TTC549 (cell line): ENCODE data around the gene DDX39B.
"Not testable (repeated sequence)": the region's sequence is repeated elsewhere in the genome, so short reads cannot be mapped to it uniquely, and the experiment has no call there.

ENCODE experiments used
- FAIRE-seq: peaks from 2 replicates; lab custom pipeline; 2012; peaks lifted over from hg19 to GRCh38; lab: Jason Lieb, UNC

Gene DDX39B

GRCh38 chr6:31525932-31526591 lies 15.7 kb downstream of the DDX39B start:
- no peak for FAIRE-seq

DNA sequence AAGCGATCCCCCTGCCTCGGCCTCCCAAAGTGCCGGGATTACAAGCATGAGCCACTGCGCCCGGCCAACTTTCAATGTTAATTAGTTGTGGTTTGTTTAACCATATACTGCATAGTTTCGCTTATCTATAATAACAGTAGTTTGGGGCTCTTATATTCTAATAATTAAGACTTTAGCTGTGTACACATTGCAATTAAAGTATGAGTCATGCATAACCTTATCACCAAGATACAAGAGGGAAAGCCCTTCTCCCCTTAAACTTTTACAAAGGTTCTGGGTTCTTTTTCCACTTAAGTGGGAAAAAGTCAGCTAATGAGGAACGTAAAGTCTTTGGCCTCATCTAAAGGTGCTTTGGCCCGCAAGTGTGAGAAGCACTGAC lies 16.3 kb downstream of the DDX39B start:
- no peak for FAIRE-seq

DNA sequence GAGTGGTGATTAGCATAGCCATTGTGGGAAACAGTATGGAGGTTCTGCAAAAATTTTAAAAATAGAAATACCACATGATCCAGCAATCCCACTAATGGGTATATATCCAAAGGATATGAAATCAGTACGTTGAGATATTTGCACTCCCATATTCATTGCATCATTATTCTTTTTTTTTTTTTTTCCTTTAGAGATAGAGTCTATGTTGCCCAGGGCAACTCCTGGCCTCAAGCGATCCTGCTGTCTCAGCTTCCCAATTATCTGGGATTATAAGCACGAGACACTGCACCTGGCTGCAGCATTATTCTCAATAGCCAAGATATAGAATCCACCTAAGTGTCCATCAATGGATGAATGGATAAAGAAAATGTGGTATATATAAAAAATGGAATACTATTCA lies 20.0 kb downstream of the DDX39B start:
- FAIRE-seq: no peak

DNA sequence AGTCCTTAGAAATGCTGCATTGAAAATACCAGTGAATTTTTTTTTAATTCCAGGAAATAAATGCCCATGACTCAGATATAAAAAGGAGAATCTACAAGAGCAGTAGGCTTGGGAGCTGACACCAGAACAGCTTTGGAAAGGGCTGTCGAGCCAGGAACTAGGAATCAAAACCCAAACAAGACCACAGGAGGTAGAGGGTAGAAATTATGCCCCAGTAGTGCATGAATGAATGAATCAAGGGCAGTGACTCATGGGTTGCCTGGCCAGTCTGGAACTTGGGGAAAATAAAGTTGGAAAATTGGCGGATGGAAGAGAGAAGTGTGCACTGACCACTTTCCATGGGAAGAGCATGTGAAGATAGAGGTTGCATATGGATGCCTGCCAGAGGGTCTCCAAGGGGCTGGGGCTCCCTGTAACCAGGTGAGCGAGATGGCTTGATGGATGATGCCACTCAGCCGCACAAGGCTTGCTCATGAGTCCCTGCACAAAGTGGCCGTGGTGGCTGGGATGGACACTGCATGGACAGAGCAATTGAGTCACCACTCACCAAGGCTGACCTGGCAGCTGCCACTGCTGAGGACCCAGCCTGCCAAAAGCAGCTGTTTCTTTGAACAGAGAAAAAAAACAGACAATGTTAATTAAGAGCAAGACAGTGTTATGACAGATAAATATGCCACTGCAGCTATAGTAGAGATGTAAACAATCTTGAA lies 28.2 kb downstream of the DDX39B start:
- FAIRE-seq: no peak

- FAIRE-seq: no peak
Observed at GRCh38 chr6:31510007-31510406, 31.8 kb downstream of the DDX39B start.

- not testable (repeated sequence) for FAIRE-seq
Observed at GRCh38 chr6:31509036-31509435, 32.8 kb downstream of the DDX39B start.

DNA sequence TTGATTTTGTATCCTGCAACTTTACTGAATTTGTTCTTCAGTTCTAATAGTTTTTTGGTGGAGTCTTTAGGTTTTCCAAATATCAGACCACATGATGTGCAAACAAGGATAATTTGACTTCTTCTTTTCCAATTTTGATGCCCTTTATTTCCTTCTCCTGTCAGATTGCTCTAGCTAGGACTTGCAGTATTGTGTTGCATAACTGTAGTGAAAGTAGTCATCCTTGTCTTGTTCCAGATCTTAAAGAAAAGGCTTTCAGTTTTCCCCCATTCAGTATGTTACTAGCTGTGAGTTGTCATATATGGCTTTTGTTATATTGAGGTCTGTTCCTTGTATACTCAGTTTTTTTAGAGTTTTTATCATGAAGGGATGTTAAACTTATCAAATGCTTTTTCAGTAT lies 39.2 kb downstream of the DDX39B start:
- no peak for FAIRE-seq

DNA sequence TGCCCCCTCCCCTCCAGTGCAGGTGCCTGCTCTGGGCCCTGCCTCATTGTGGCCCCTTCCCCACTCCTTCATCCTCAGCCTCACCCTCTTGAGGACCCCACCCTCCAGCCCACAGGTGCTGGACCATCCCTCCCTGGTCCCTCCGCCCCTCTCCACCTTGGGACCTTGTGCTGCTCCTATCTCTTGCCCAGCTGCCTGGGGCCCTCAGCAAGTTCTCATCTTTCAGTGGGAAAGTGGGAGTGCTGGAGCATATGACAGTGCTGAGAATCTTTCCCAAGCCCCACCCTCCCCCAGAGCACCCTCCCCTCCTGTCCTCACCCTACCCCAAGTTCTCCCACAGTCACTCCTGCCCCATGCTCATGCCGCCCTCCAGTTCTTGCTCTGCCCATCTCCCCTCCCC lies 42.2 kb downstream of the DDX39B start:
- not testable (repeated sequence) for FAIRE-seq

DNA sequence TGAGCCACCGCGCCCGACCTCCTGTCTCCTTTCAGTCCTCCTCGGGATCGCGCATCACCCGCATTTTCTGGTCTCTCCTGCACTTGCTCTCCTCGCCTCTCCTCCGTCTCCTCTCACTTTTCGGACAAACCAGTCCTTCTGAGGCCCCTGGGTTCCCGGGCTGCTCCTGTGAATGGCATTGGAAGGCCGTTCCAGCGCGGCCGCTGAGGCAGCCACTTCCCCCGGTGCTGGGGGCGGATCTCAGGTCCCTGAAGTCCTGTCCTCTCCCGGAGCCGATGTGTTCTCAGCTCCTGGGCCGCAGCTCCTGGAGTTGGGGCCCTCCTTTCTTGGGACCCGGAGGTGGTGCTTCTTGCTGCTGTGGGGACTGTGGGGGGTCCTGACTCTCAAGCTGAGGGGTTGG lies 43.1 kb downstream of the DDX39B start:
- no peak for FAIRE-seq

- FAIRE-seq: no peak
Observed at GRCh38 chr6:31497531-31498476, 44.0 kb downstream of the DDX39B start, which contains the start of gene MICB. Gene MICB (plus strand): TSS chr6:31498145. CDS start chr6:31498194, 49 bp downstream.

- not testable (repeated sequence) for FAIRE-seq
Observed at GRCh38 chr6:31496826-31497225, 45.0 kb downstream of the DDX39B start.

GRCh38 chr6:31495580-31495979 lies 46.2 kb downstream of the DDX39B start:
- no peak for FAIRE-seq

DNA sequence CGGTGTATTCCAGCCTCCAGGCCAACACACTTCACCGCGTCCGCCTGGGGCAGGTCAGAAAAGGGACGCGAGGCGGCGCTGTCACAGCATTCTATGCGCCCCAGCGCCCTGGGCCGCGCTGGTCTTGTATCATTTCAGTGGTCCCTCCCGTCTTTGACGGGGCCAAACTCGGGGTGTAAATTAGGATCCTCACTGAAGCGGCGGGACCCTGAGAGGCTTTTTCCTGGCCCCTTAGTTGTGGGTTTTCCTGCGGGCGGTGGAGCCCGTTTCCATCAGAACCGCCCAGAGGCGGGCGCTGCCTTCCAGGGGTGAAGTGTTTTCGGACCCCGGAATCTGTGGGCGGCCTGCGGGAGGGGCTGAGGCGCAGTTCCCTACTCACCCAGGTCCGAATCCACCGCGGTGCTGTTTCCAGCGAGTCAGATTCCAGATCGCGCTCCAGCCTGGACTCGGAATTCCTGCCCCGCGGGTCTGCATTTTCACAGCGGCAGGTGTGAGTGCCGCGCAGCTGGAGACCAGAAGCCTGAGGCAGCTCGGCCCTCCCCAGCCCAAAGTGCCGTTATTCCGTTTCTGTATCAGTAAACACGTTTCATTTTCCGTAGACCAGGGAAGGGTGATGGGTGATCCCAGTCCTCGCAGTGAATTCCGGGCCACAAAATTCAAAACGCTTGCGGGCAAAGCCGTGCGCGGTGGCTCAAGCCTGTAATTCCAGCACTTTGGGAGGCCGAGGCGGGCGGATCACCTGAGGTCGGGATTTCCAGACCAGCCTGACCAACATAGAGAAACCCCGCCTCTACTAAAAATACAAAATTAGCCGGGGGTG lies 47.7 kb downstream of the DDX39B start:
- no peak for FAIRE-seq

- FAIRE-seq: not testable (repeated sequence)
Observed at GRCh38 chr6:31493550-31493874, 48.3 kb downstream of the DDX39B start.

GRCh38 chr6:31490115-31490873 lies 51.5 kb downstream of the DDX39B start:
- FAIRE-seq: no peak

DNA sequence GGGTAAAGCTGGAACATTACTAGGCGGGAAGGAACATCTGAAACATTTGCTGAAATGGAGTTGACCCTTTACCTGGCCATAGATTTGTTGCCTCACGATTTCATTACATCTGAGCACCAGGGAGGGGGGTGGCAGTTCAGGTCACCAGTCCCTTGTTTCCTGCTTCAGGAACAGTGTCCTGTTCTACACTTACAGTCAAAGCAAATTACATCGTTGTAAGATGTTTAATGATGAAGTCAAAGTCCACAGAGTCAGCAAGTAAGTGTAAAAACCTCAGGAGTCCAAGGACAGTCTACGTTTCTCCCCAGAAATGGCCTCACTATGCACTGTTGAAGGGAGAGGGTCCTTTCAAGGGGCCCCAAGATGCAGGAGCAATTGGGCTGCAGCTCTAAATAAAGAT lies 52.7 kb downstream of the DDX39B start:
- FAIRE-seq: no peak

GRCh38 chr6:31487674-31488073 lies 54.1 kb downstream of the DDX39B start:
- not testable (repeated sequence) for FAIRE-seq

GRCh38 chr6:31486065-31486837 lies 55.6 kb downstream of the DDX39B start:
- peak; percentile 69 for FAIRE-seq

- no peak for FAIRE-seq
Observed at GRCh38 chr6:31485055-31485454, 56.7 kb downstream of the DDX39B start.

DNA sequence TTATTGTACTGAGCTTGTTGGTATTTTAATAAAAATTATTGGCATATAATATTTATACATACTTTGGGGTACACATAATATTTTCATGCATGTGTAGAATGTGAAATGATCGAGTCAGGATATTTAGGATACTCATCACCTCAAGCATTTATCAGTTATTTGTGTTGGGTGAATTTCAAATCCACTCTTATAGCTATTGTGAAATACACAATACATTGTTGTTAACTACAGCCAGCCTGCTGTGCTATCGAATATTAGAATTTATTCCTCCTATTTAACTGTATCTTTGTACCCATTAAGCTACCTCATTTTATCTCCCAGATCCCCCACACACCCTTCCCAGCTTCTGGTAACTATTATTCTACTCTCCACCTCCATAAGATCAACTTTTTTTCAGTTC lies 58.4 kb downstream of the DDX39B start:
- FAIRE-seq: no peak

DNA sequence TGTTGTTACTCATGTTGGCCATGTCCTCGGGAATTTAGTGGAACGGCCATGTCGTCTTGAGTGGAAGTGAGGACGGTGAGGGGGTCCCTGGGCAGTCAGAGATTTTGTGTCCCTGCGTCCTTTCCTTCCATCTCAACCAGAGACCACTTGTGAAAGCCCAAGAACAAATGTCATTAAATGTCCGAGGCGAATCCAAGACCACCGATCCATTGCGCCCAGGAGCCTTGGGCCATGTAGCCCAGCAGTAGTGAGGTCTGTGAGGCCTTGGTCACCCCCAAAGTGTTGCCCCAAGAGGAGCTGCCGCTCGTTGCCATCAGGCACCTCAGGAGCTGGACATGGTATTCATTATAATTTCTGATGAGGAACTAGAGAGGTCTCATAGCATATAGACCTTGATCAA lies 61.2 kb downstream of the DDX39B start:
- FAIRE-seq: no peak
